SK-N-SH (cell line): ENCODE data around the gene AHR. TPM values are rescaled to one million over a fixed set of nuclear protein-coding genes. Genes with fewer than 3 reads are reported as not detected.

Experiments
- CTCF ChIA-PET: fragments of 300-600, 350-600 bp; formaldehyde crosslinking; extraction: SDS; loops from one replicate; lab custom pipeline; 2021; lab: Yijun Ruan, JAX
- POLR2A ChIA-PET: fragments of 350-600 bp; sonication (Branson Sonifier 250); formaldehyde crosslinking; extraction: SDS; loops from one replicate; lab custom pipeline; 2020; ENCODE audit warnings: antibody characterized with exemption, inconsistent platforms; lab: Yijun Ruan, JAX
- DNase-seq: peaks from one replicate; pipeline ENCODE4 v3.0.0; 2012
- H2AFZ ChIP-seq: fragments of 200-600 bp; sonication (generic); 2 replicates; pipeline ENCODE4 v1.8.1; 2016; ENCODE audit warnings: antibody characterized with exemption, mild to moderate bottlenecking, low read depth
- H3F3A ChIP-seq: fragments of 200-600 bp; sonication (generic); replicated peaks from 2 replicates; pipeline ENCODE3; 2016; ENCODE audit warnings: antibody characterized with exemption, mild to moderate bottlenecking; ENCODE audit not compliant: insufficient read depth
- H3K27ac ChIP-seq, 2 experiments: fragments of 200-500 bp in 1 of 2; fragments of 200-600 bp in 1 of 2; sonication (Bioruptor generic) in 1 of 2; sonication (generic), shearing (Covaris generic) in 1 of 2; 2 replicates each; pipeline versions ENCODE4 v1.5.1 to v1.6.1; 2014 to 2016; ENCODE audit warnings: low read depth in 2 of 2, inconsistent platforms in 1 of 2, low read length in 1 of 2, mild to moderate bottlenecking in 1 of 2, mixed read lengths in 1 of 2
- H3K27me3 ChIP-seq: fragments of 200-600 bp; sonication (generic), shearing (Covaris generic); 2 replicates; pipeline ENCODE4 v1.6.1; 2016; ENCODE audit warnings: mixed run types; ENCODE audit not compliant: insufficient read depth
- H3K36me3 ChIP-seq, 2 experiments: fragments of 200-500 bp in 1 of 2; fragments of 200-600 bp in 1 of 2; sonication (Bioruptor generic) in 1 of 2; sonication (generic) in 1 of 2; replicated peaks in 1 of 2; 2 replicates each; pipeline versions ENCODE3 to v1.5.1; 2014 to 2016; ENCODE audit warnings: low read length in 1 of 2, mild to moderate bottlenecking in 1 of 2; ENCODE audit not compliant: insufficient read depth in 2 of 2, control insufficient read depth in 1 of 2
- H3K4me1 ChIP-seq, 2 experiments: fragments of 200-500 bp in 1 of 2; fragments of 200-600 bp in 1 of 2; sonication (Bioruptor generic) in 1 of 2; sonication (generic), shearing (Covaris generic) in 1 of 2; 2 replicates each; pipeline versions ENCODE4 v1.5.1 to v1.6.1; 2014 to 2016; ENCODE audit warnings: low read depth in 1 of 2, low read length in 1 of 2, mixed run types in 1 of 2; ENCODE audit not compliant: insufficient read depth in 2 of 2, control insufficient read depth in 1 of 2
- H3K4me2 ChIP-seq: fragments of 200-600 bp; sonication (generic), shearing (Covaris generic); 2 replicates; pipeline ENCODE4 v1.6.1; 2017; ENCODE audit warnings: mixed run types
- H3K4me3 ChIP-seq, 2 experiments: fragments of 200-500 bp in 1 of 2; fragments of 200-600 bp in 1 of 2; sonication (Bioruptor generic) in 1 of 2; sonication (generic), shearing (Covaris generic) in 1 of 2; 2 replicates each; pipeline versions ENCODE4 v1.5.1 to v1.8.1; 2014 to 2016; ENCODE audit warnings: low read depth in 2 of 2, inconsistent platforms in 1 of 2, low read length in 1 of 2, mild to moderate bottlenecking in 1 of 2, mixed read lengths in 1 of 2, moderate library complexity in 1 of 2
- H3K79me2 ChIP-seq: fragments of 200-600 bp; sonication (generic); 2 replicates; pipeline ENCODE4 v1.8.1; 2017; ENCODE audit warnings: mild to moderate bottlenecking; ENCODE audit not compliant: insufficient read depth
- H3K9ac ChIP-seq: fragments of 200-600 bp; sonication (generic); 2 replicates; pipeline ENCODE4 v1.6.1; 2017; ENCODE audit warnings: mixed run types
- H3K9me2 ChIP-seq: fragments of 200-600 bp; sonication (generic); 2 replicates; pipeline ENCODE4 v1.6.1; 2017; ENCODE audit warnings: mixed run types
- H3K9me3 ChIP-seq: fragments of 200-600 bp; sonication (generic); 2 replicates; pipeline ENCODE4 v1.6.1; 2017; ENCODE audit warnings: mixed run types, mild to moderate bottlenecking, moderate library complexity
- H4K20me1 ChIP-seq: fragments of 200-600 bp; sonication (generic); 2 replicates; pipeline ENCODE4 v1.6.1; 2017; ENCODE audit warnings: mild to moderate bottlenecking, mixed run types; ENCODE audit not compliant: insufficient read depth
- CHD2 ChIP-seq: fragments of 150-350 bp; IDR thresholded peaks from 2 replicates; pipeline ENCODE4 v1.6.1; 2018; ENCODE audit warnings: low read length; ENCODE audit not compliant: partially characterized antibody
- FOSL2 ChIP-seq: IDR thresholded peaks from 2 replicates; pipeline ENCODE4 v1.4.0; 2012; ENCODE audit warnings: low read depth, mild to moderate bottlenecking, moderate library complexity, borderline replicate concordance
- FOXJ3 ChIP-seq: sonication (generic); formaldehyde crosslinking; IDR thresholded peaks from 2 replicates; pipeline ENCODE4 v1.5.1; 2020; ENCODE audit warnings: mild to moderate bottlenecking, missing genetic modification reagents
- GATA2 ChIP-seq: sonication (generic); formaldehyde crosslinking; IDR thresholded peaks from 2 replicates; pipeline ENCODE4 v1.5.0; 2020; ENCODE audit warnings: mild to moderate bottlenecking, missing genetic modification reagents
- IRF3 ChIP-seq: fragments of 150-350 bp; IDR thresholded peaks from 2 replicates; pipeline ENCODE4 v1.6.1; 2016; ENCODE audit warnings: mild to moderate bottlenecking, low read depth, low read length
- JUND ChIP-seq: IDR thresholded peaks from 2 replicates; pipeline ENCODE4 v1.4.0; 2012
- MAX ChIP-seq: IDR thresholded peaks from 2 replicates; pipeline ENCODE4 v1.4.0; 2012; ENCODE audit warnings: low read depth
- PBX3 ChIP-seq: IDR thresholded peaks from 2 replicates; pipeline ENCODE4; 2012
- REST ChIP-seq: IDR thresholded peaks from 2 replicates; pipeline ENCODE4 v1.6.1; 2012; ENCODE audit warnings: mild to moderate bottlenecking, low read depth, low read length, moderate library complexity
- TAF1 ChIP-seq: IDR thresholded peaks from 2 replicates; pipeline ENCODE4 v1.6.1; 2012; ENCODE audit warnings: low read depth, mild to moderate bottlenecking, low read length, moderate library complexity, borderline replicate concordance
- USF2 ChIP-seq: fragments of 150-350 bp; IDR thresholded peaks from 2 replicates; pipeline ENCODE4 v1.6.1; 2017; ENCODE audit warnings: antibody characterized with exemption, low read length, low read depth, borderline replicate concordance
- ZBTB33 ChIP-seq: IDR thresholded peaks from 2 replicates; pipeline ENCODE4 v1.4.0; 2012; ENCODE audit warnings: low read depth, borderline replicate concordance
- WGBS: methylation state at CpG from one replicate; pipeline ENCODE4 v1.1.6; 2017; ENCODE audit warnings: low lambda C conversion rate; 5-methylcytosine and 5-hydroxymethylcytosine counted together
- polyA plus RNA-seq, 3 experiments: library from polyadenylated mRNA; depleted of rRNA; stranded (reverse); fragments of >200 nt; gene quantifications; 2 replicates each; pipeline ENCODE4 v1.2.3, GENCODE V29; 2012

AHR gene
- polyA plus RNA-seq, 1 of the 3 experiments (the other 2 are of a cell fraction): not detected

- POLR2A ChIA-PET: no interaction called here
- no peaks in the 10 kb centered on the region for H3K79me2 ChIP-seq
Observed at GRCh38 chr7:17359610-17360009, 61.2 kb downstream of the AHR start.

GRCh38 chr7:17362439-17363105 is 64.1 kb downstream of the AHR start:
- CTCF ChIA-PET: interaction anchor here (1.2 to 1.4 kb wide), 2 partner anchors 26 to 73 kb away, joined by 3 read pairs; no protein-coding TSS in a partner anchor
- POLR2A ChIA-PET: no interaction called here

More at GRCh38 chr7:17359610-17360009, 61.2 kb downstream of the AHR start:
- H3K4me1 ChIP-seq: no peaks in the 10 kb centered on the region; a peak in 1 of 4 replicates
- H3F3A ChIP-seq: no peaks in the 10 kb centered on the region
- TF ChIP-seq GATA2 (CRISPR knock-in tag) (no peak), IRF3 (no peak), JUND (no peak), ZBTB33 (no peak), FOXJ3 (CRISPR knock-in tag) (no peak)
- H3K27me3 ChIP-seq: peaks cover 8% of the 10 kb centered on the region; the same call in 1 of the 2 replicates
- no peak overlapping the region for H3K4me3 ChIP-seq
- H3K27ac ChIP-seq: no peak overlapping the region
- CTCF ChIA-PET: interaction anchor here (1.9 kb wide), 1 partner anchor 58 kb away, joined by 7 read pairs; no protein-coding TSS in a partner anchor
- 15% methylated on average over 6 of the region's 6 CpGs for WGBS
- no peaks in the 10 kb centered on the region for H3K9me2 ChIP-seq
- H3K9ac ChIP-seq: no peak overlapping the region
- H2AFZ ChIP-seq: no peak overlapping the region
- H3K9me3 ChIP-seq: no peaks in the 10 kb centered on the region
- no peak for DNase-seq
- no peaks in the 10 kb centered on the region for H3K36me3 ChIP-seq
- no peak overlapping the region for H3K4me2 ChIP-seq
- no peaks in the 10 kb centered on the region for H4K20me1 ChIP-seq

More at GRCh38 chr7:17362439-17363105, 64.1 kb downstream of the AHR start:
- Histone ChIP-seq H3K9ac (no peak overlapping the region), H3K27me3 (peaks cover 4% of the 10 kb centered on the region; the same call in 1 of the 2 replicates), H3K27ac (no peak overlapping the region), H3K9me3 (no peaks in the 10 kb centered on the region), H3K4me1 (no peaks in the 10 kb centered on the region; a peak in 1 of 4 replicates), H3F3A (no peaks in the 10 kb centered on the region), H3K4me2 (no peak overlapping the region), H3K4me3 (no peak overlapping the region), H3K36me3 (no peaks in the 10 kb centered on the region), H3K79me2 (no peaks in the 10 kb centered on the region), H2AFZ (peak overlapping the region; percentile 37; the same call in 1 of the 2 replicates), H4K20me1 (no peaks in the 10 kb centered on the region), H3K9me2 (no peaks in the 10 kb centered on the region)
- DNase-seq: peak; percentile 5
- WGBS: 33% methylated on average over 23 of the region's 23 CpGs
- TF ChIP-seq FOSL2 (no peak), CHD2 (no peak), MAX (no peak), TAF1 (no peak), USF2 (no peak), REST (no peak), PBX3 (no peak), GATA2 (CRISPR knock-in tag) (no peak)
